GM12878 (cell line): Measurements from ENCODE around the gene PALS1. TPM values are rescaled to one million over a fixed set of nuclear protein-coding genes. Genes with fewer than 3 reads are reported as not detected.

ENCODE experiments used
- ATAC-seq: fragments of 200-7000 bp; cut with Tn5 transposase; 3 replicates; pipeline ENCODE4 v1.9.1; 2020; ENCODE audit warnings: mild to moderate bottlenecking, moderate library complexity
- BruUV-seq: library from RNA; stranded (reverse); fragments of 400-500 nt; replicated peaks from 2 replicates; lab custom pipeline; 2021; lab: Mats Ljungman, UMichigan
- CTCF ChIA-PET: fragments of 300-600 bp; sonication (Branson Sonifier 250); formaldehyde crosslinking; extraction: SDS; loops from one replicate; lab custom pipeline; 2021; ENCODE audit warnings: inconsistent platforms; lab: Yijun Ruan, JAX
- POLR2A ChIA-PET: fragments of 350-600 bp; formaldehyde crosslinking; extraction: SDS; loops from one replicate; lab custom pipeline; 2021; ENCODE audit warnings: inconsistent platforms; lab: Charles Lee
- RAD21 ChIA-PET: fragments of 300-600 bp; sonication (Branson Sonifier 250); formaldehyde crosslinking; loops from one replicate; lab custom pipeline; 2023; ENCODE audit warnings: antibody characterized with exemption; ENCODE audit not compliant: unreplicated experiment; lab: Charles Lee
- SMC1A ChIA-PET: fragments of 300-600 bp; sonication (Branson Sonifier 250); formaldehyde crosslinking; loops from one replicate; lab custom pipeline; 2023; ENCODE audit not compliant: unreplicated experiment, uncharacterized antibody; lab: Charles Lee
- DNase-seq: peaks from one replicate; pipeline ENCODE4 v3.0.0-alpha.2; 2011; ENCODE audit warnings: low read depth, low spot score
- FAIRE-seq: peaks from 3 replicates; lab custom pipeline; 2011; peaks lifted over from hg19 to GRCh38; lab: Jason Lieb, UNC
- H2AFZ ChIP-seq: 2 replicates; pipeline ENCODE4 v1.6.0; 2011; ENCODE audit warnings: low read depth, low read length, control low read depth; ENCODE audit not compliant: control insufficient read depth
- H3K27ac ChIP-seq: 2 replicates; pipeline ENCODE4 v1.5.1; 2011; ENCODE audit warnings: control low read depth; ENCODE audit not compliant: control insufficient read depth, insufficient read depth
- H3K27me3 ChIP-seq, 2 experiments: replicated peaks in 1 of 2; 2 replicates each; pipeline versions ENCODE4 v1.6.0 to v1.6.1; 2011; ENCODE audit warnings: low read length in 1 of 2; ENCODE audit not compliant: control insufficient read depth in 2 of 2, insufficient read depth in 2 of 2
- H3K36me3 ChIP-seq, 2 experiments: 2 replicates each; pipeline ENCODE4 v1.5.1; 2011; ENCODE audit warnings: low read length in 1 of 2; ENCODE audit not compliant: control insufficient read depth in 2 of 2, insufficient read depth in 2 of 2
- H3K4me1 ChIP-seq: 2 replicates; pipeline ENCODE4 v1.6.1; 2011; ENCODE audit warnings: mild to moderate bottlenecking, low read length, moderate library complexity, mixed read lengths; ENCODE audit not compliant: control insufficient read depth, insufficient read depth
- H3K4me2 ChIP-seq: 2 replicates; pipeline ENCODE4 v1.6.0; 2011; ENCODE audit warnings: control low read depth; ENCODE audit not compliant: control insufficient read depth, insufficient read depth
- H3K4me3 ChIP-seq: fragments of 200-600 bp; sonication (generic); 2 replicates; pipeline ENCODE4 v1.5.1; 2016
- H3K79me2 ChIP-seq: 2 replicates; pipeline ENCODE4 v1.6.0; 2011; ENCODE audit warnings: low read length; ENCODE audit not compliant: control insufficient read depth, insufficient read depth
- H3K9ac ChIP-seq: 2 replicates; pipeline ENCODE4 v1.8.0; 2011; ENCODE audit warnings: low read length, control low read depth, mixed read lengths; ENCODE audit not compliant: control insufficient read depth, insufficient read depth
- H3K9me3 ChIP-seq: replicated peaks from 3 replicates; pipeline ENCODE4 v1.5.1; 2011; ENCODE audit warnings: mild to moderate bottlenecking, low read length; ENCODE audit not compliant: control insufficient read depth, insufficient read depth
- H4K20me1 ChIP-seq: 2 replicates; pipeline ENCODE4 v1.6.0; 2011; ENCODE audit not compliant: control insufficient read depth, insufficient read depth
- CBFB ChIP-seq: IDR thresholded peaks from 2 replicates; pipeline ENCODE4 v1.6.1; 2016; ENCODE audit warnings: antibody characterized with exemption, low read depth
- CHD4 ChIP-seq: fragments of 200-600 bp; sonication (generic); IDR thresholded peaks from 2 replicates; pipeline ENCODE4 v1.6.1; 2016; ENCODE audit warnings: mild to moderate bottlenecking
- ZZZ3 ChIP-seq: IDR thresholded peaks from 2 replicates; pipeline ENCODE4 v1.6.1; 2011; ENCODE audit warnings: low read depth; ENCODE audit not compliant: control insufficient read depth, insufficient read length
- WGBS: methylation state at CpG from one replicate; pipeline ENCODE4 v1.1.6; 2016; ENCODE audit warnings: low lambda C conversion rate; ENCODE audit not compliant: insufficient replicate concordance, insufficient coverage; ENCODE audit errors: missing lambda C conversion rate; 5-methylcytosine and 5-hydroxymethylcytosine counted together
- in situ Hi-C: fragments of 300-500 bp; cut with MboI; formaldehyde crosslinking; loops from 9 replicates; pipeline ENCODE4 v1.14.3; 2018; ENCODE audit warnings: mixed read lengths
- intact Hi-C: fragments of 100-400 bp; cut with micrococcal nuclease; formaldehyde crosslinking; loops from one replicate; pipeline ENCODE4 v1.14.2; 2022; ENCODE audit not compliant: unreplicated experiment
- polyA plus RNA-seq, 11 experiments: library from polyadenylated mRNA; depleted of rRNA in 4 of 11; unstranded in 6 of 11; stranded (reverse) in 5 of 11; fragments of >200 nt; fragmentation: Nextera tagmentation in 4 of 11; fragmentation: Illumina TruSeq in 1 of 11; extraction: Ambion mirVana in 4 of 11; extraction: Trizol in 1 of 11; gene quantifications; 1 replicate in 1 of 11; 2 replicates in 10 of 11; pipeline versions ENCODE4 v1.2.1 to v1.2.3, GENCODE V29; 2011 to 2016; ENCODE audit warnings: inconsistent platforms in 2 of 11, missing spikeins in 2 of 11, low read depth in 1 of 11
- total RNA-seq, 4 experiments: library from RNA; depleted of rRNA in 3 of 4; stranded (reverse); fragments of >200 nt in 3 of 4; fragmentation: Illumina TruSeq in 1 of 4; extraction: Trizol in 1 of 4; gene quantifications; 2 replicates each; pipeline versions ENCODE4 v1.2.1 to v1.2.3, GENCODE V29; 2013 to 2021
- TF ChIP-seq, protein P1 (sequence below): fragments of 450-650 bp; formaldehyde crosslinking; IDR thresholded peaks from 2 replicates; pipeline ENCODE4 v1.4.0; 2022; ENCODE audit warnings: mild to moderate bottlenecking, moderate library complexity
- TF ChIP-seq, protein P2 (sequence below): fragments of 450-650 bp; IDR thresholded peaks from 2 replicates; pipeline ENCODE4 v1.6.1; 2017; ENCODE audit warnings: mild to moderate bottlenecking
- TF ChIP-seq, protein P3 (sequence below): fragments of 450-650 bp; IDR thresholded peaks from 2 replicates; pipeline ENCODE4 v1.6.1; 2016; ENCODE audit warnings: mild to moderate bottlenecking

PALS1 gene
- total and polyA plus RNA-seq, 10 of the 15 experiments (the other 5 are each of a cell fraction or from before 2014, with no cell fraction given) = 4.2 to 10.9 (median 6.6) TPM

DNA sequence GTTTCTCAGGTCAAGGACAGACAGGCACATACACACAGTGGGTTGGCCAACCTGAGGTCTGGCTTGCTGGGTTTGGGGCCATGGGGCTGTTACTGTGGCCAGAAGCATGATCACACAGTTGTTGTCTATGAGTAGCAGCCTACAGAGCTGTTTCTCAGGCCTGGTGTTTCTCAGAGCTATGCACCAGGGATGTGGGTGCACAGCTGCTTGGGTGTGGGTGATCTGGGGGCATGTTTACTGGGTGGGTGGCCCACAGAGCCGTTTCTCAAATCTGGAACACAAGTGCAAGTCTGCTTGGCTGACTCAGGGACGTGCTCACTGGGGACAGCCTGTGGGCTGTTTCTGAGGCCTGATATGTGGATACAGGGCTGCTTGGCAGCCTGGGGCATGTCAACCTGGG is 23.1 kb upstream of the PALS1 start:
- no peak for DNase-seq
- H2AFZ ChIP-seq = no peak overlapping the region
- no peaks in the 10 kb centered on the region for H3K79me2 ChIP-seq
- TF ChIP-seq, protein P1, sequence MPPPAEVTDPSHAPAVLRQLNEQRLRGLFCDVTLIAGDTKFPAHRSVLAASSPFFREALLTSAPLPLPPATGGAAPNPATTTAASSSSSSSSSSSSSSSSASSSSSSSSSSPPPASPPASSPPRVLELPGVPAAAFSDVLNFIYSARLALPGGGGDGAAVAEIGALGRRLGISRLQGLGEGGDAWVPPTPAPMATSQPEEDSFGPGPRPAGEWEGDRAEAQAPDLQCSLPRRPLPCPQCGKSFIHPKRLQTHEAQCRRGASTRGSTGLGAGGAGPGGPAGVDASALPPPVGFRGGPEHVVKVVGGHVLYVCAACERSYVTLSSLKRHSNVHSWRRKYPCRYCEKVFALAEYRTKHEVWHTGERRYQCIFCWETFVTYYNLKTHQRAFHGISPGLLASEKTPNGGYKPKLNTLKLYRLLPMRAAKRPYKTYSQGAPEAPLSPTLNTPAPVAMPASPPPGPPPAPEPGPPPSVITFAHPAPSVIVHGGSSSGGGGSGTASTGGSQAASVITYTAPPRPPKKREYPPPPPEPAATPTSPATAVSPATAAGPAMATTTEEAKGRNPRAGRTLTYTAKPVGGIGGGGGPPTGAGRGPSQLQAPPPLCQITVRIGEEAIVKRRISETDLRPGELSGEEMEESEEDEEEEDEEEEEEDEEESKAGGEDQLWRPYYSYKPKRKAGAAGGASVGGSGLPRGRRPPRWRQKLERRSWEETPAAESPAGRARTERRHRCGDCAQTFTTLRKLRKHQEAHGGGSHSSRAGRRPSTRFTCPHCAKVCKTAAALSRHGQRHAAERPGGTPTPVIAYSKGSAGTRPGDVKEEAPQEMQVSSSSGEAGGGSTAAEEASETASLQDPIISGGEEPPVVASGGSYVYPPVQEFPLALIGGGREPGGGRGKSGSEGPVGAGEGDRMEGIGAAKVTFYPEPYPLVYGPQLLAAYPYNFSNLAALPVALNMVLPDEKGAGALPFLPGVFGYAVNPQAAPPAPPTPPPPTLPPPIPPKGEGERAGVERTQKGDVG (CRISPR knock-in tag) = no peak
- TF ChIP-seq CBFB (no peak), ZZZ3 (no peak), CHD4 (no peak)
- TF ChIP-seq, protein P2, sequence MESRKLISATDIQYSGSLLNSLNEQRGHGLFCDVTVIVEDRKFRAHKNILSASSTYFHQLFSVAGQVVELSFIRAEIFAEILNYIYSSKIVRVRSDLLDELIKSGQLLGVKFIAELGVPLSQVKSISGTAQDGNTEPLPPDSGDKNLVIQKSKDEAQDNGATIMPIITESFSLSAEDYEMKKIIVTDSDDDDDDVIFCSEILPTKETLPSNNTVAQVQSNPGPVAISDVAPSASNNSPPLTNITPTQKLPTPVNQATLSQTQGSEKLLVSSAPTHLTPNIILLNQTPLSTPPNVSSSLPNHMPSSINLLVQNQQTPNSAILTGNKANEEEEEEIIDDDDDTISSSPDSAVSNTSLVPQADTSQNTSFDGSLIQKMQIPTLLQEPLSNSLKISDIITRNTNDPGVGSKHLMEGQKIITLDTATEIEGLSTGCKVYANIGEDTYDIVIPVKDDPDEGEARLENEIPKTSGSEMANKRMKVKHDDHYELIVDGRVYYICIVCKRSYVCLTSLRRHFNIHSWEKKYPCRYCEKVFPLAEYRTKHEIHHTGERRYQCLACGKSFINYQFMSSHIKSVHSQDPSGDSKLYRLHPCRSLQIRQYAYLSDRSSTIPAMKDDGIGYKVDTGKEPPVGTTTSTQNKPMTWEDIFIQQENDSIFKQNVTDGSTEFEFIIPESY = no peak
- TF ChIP-seq, protein P3, sequence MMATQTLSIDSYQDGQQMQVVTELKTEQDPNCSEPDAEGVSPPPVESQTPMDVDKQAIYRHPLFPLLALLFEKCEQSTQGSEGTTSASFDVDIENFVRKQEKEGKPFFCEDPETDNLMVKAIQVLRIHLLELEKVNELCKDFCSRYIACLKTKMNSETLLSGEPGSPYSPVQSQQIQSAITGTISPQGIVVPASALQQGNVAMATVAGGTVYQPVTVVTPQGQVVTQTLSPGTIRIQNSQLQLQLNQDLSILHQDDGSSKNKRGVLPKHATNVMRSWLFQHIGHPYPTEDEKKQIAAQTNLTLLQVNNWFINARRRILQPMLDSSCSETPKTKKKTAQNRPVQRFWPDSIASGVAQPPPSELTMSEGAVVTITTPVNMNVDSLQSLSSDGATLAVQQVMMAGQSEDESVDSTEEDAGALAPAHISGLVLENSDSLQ = no peak
- no peak overlapping the region for H3K4me3 ChIP-seq
- in situ Hi-C loops = no loop called here
- no TSS peak for BruUV-seq
- WGBS = 4% methylated on average over 2 of the region's 2 CpGs
- POLR2A ChIA-PET = no interaction called here
- intact Hi-C loops = no loop called here
- H3K27ac ChIP-seq = no peak overlapping the region
- CTCF ChIA-PET = no interaction called here
- no peaks in the 10 kb centered on the region for H3K4me1 ChIP-seq
- SMC1A ChIA-PET = no interaction called here
- H3K9ac ChIP-seq = no peak overlapping the region
- RAD21 ChIA-PET = no interaction called here
- no peaks in the 10 kb centered on the region for H3K36me3 ChIP-seq
- no peak overlapping the region for H3K4me2 ChIP-seq
- H3K27me3 ChIP-seq = no peaks in the 10 kb centered on the region
- ATAC-seq = no peak
- H3K9me3 ChIP-seq = no peaks in the 10 kb centered on the region; the same call in 2 of the 3 replicates
- no peak for FAIRE-seq
- H4K20me1 ChIP-seq = no peaks in the 10 kb centered on the region
